Measurements from ENCODE around the gene ANAPC16.

Gene ANAPC16

DNA sequence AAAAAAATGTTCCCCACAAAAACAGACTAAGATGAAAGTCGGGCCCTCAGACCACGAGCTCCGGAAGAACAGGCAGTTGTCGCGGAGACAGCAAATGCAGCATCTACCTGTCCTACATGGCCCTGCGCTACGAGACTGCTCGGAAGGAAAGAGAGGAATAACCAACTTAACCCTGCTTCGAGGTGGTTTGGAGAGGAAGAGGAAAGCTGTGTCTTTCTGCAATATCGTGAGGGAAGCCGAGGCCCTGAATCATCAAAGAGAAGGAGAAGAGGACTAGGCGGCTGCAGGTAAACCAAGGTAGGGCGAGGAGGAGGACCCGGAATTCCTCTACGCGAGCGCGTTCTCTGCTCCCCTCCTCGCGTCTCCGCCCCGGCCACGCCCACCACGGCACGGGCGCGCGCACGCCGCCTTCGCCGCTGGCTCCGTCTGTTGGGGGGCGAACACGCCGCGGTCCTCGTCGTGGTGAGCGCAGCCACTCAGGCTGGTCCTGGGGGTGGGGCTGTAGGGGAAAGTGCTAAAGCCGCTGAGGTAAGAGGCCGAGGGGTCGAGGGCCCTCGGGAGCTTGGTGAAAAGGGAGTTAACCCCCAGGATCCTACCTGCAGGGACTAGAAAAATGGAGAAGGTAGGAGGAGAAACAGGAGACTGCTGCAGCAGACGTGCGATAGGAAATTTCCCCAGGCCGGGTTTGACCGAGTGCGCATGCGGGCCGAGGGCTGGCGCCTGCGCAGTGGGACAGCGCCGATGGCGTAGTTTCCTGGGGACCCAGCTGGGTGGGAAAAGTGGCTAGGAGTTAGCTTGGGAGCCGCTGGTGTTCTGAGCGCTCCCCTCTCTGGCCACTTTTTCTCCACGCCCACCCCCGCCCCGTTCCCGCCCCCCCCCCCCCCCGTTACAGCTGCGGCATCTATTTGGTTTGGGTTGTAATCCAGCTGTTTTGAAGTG is at the start of gene ANAPC16, which contains the start of gene ASCC1:
Gene ANAPC16 (plus strand): TSS at position 402 of the 939 bp plus-strand sequence. CDS start 7,903 bp downstream, outside the sequence.
Gene ASCC1 (minus strand): TSS at position 666 of the 939 bp plus-strand sequence. CDS start 2,978 bp downstream, outside the sequence.
- H3K27me3 ChIP-seq (ENCODE audit: control insufficient read depth in 2 of 2, insufficient read depth in 2 of 2, low read length in 2 of 2): no peaks in the 10 kb centered on the region
- H3K9ac ChIP-seq (ENCODE audit: low read depth in 1 of 2, low read length in 2 of 2): peak within 1 kb of the TSS; percentile 85 to 95
- H3K36me3 ChIP-seq (ENCODE audit: control insufficient read depth in 2 of 2, insufficient read depth in 2 of 2, low read length in 2 of 2): peaks cover 2 to 5% of the 10 kb centered on the region in 2 donors
- H3K27ac ChIP-seq (ENCODE audit: low read depth in 2 of 2, low read length in 2 of 2): peak within 1 kb of the TSS; percentile 99
- peak within 1 kb of the TSS; percentile 81 to 94 for H3K4me3 ChIP-seq (ENCODE audit: low read length in 2 of 2)
- no peaks in the 10 kb centered on the region for H3K9me3 ChIP-seq (ENCODE audit: control insufficient read depth in 2 of 2, low read length in 2 of 2)
- peaks cover 3 to 14% of the 10 kb centered on the region in 2 donors for H3K4me1 ChIP-seq (ENCODE audit: control insufficient read depth in 2 of 2, insufficient read depth in 2 of 2, low read length in 2 of 2)

DNA sequence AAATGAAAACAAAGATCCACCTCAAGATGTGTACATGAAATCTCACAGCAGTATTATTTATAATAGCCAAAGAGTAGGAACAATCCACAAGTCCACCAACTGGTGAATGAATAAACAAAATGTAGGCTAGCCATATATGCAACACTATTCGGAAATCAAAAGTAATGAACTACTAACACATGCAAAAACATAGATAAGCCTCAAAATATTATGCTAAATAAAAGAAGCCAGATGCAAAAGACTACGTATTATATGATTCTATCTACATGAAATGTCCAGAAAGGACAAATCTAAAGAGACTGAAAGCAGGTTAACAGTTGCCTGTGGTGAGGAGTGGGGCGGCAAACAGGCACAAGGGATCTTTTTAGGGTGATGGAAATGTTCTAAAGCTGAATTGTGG is 48.7 kb upstream of the ANAPC16 start:
- no peak overlapping the region for H3K27ac ChIP-seq (ENCODE audit: low read depth in 2 of 2, low read length in 2 of 2)
- no peaks in the 10 kb centered on the region for H3K36me3 ChIP-seq (ENCODE audit: control insufficient read depth in 2 of 2, insufficient read depth in 2 of 2, low read length in 2 of 2)
- H3K4me1 ChIP-seq (ENCODE audit: control insufficient read depth in 2 of 2, insufficient read depth in 2 of 2, low read length in 2 of 2): peaks cover 0 to 4% of the 10 kb centered on the region in 2 donors
- no peak overlapping the region for H3K9ac ChIP-seq (ENCODE audit: low read depth in 1 of 2, low read length in 2 of 2)
- H3K4me3 ChIP-seq (ENCODE audit: low read length in 2 of 2): no peak overlapping the region
- H3K9me3 ChIP-seq (ENCODE audit: control insufficient read depth in 2 of 2, low read length in 2 of 2): no peaks in the 10 kb centered on the region
- H3K27me3 ChIP-seq (ENCODE audit: control insufficient read depth in 2 of 2, insufficient read depth in 2 of 2, low read length in 2 of 2): no peaks in the 10 kb centered on the region

DNA sequence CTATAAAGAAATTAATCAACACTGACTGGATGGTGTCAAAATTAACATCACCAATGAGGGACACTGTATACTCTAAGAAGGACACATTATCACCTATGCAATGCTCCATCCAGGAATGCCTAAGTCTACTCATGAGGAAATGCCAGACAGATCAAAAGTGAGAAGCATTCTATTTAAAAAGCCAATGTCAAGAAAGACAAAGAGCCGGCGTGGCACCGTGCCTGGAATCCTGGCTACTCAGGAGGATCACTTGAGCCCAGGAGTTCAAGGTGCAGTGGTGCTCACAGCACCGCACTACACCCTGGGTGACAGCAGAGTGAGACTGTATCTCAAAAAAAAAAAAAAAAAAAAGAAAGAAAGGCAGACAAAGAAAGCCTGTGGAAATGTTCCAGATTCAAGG is 45.5 kb upstream of the ANAPC16 start:
- Histone ChIP-seq H3K4me1 (ENCODE audit: control insufficient read depth in 2 of 2, insufficient read depth in 2 of 2, low read length in 2 of 2) (peaks cover 0 to 4% of the 10 kb centered on the region in 2 donors), H3K4me3 (ENCODE audit: low read length in 2 of 2) (no peak overlapping the region)

DNA sequence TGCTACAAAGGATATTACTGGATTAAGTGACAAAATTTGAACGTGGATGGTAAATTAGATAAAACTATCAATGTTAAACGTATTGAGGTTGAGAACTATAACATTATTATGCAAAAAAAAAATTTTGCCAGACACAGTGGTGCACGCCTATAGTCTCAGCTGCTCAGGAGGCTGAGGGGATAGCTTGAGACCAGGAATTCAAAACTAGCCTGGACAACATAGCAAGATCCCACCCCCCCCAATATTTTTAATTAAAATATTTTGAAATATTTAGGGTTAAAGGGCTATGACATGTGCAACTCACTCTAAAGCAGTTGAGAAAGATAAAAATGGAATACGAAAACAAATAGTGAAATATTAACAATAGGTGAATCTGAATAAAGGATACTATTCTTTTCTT is 45.1 kb upstream of the ANAPC16 start:
- Histone ChIP-seq H3K27ac (ENCODE audit: low read depth in 2 of 2, low read length in 2 of 2) (peak overlapping the region; percentile 11 to 61), H3K4me3 (ENCODE audit: low read length in 2 of 2) (no peak overlapping the region), H3K27me3 (ENCODE audit: control insufficient read depth in 2 of 2, insufficient read depth in 2 of 2, low read length in 2 of 2) (no peaks in the 10 kb centered on the region), H3K36me3 (ENCODE audit: control insufficient read depth in 2 of 2, insufficient read depth in 2 of 2, low read length in 2 of 2) (no peaks in the 10 kb centered on the region), H3K9ac (ENCODE audit: low read depth in 1 of 2, low read length in 2 of 2) (no peak overlapping the region), H3K4me1 (ENCODE audit: control insufficient read depth in 2 of 2, insufficient read depth in 2 of 2, low read length in 2 of 2) (peaks cover 0 to 4% of the 10 kb centered on the region in 2 donors), H3K9me3 (ENCODE audit: control insufficient read depth in 2 of 2, low read length in 2 of 2) (no peaks in the 10 kb centered on the region)

More for the DNA sequence above, 45.5 kb upstream of the ANAPC16 start:
- no peaks in the 10 kb centered on the region for H3K9me3 ChIP-seq (ENCODE audit: control insufficient read depth in 2 of 2, low read length in 2 of 2)
- H3K36me3 ChIP-seq (ENCODE audit: control insufficient read depth in 2 of 2, insufficient read depth in 2 of 2, low read length in 2 of 2): no peaks in the 10 kb centered on the region
- H3K9ac ChIP-seq (ENCODE audit: low read depth in 1 of 2, low read length in 2 of 2): no peak overlapping the region
- H3K27ac ChIP-seq (ENCODE audit: low read depth in 2 of 2, low read length in 2 of 2): peak overlapping the region; percentile 11 to 61
- H3K27me3 ChIP-seq (ENCODE audit: control insufficient read depth in 2 of 2, insufficient read depth in 2 of 2, low read length in 2 of 2): no peaks in the 10 kb centered on the region

- H3K27ac ChIP-seq (ENCODE audit: low read depth in 2 of 2, low read length in 2 of 2): peak overlapping the region; percentile 38 to 61
Observed at GRCh38 chr10:72171175-72171630, 44.6 kb upstream of the ANAPC16 start.

GRCh38 chr10:72173262-72173618 is 42.6 kb upstream of the ANAPC16 start:
- Histone ChIP-seq H3K9ac (ENCODE audit: low read depth in 1 of 2, low read length in 2 of 2) (no peak overlapping the region), H3K27ac (ENCODE audit: low read depth in 2 of 2, low read length in 2 of 2) (no peak overlapping the region), H3K27me3 (ENCODE audit: control insufficient read depth in 2 of 2, insufficient read depth in 2 of 2, low read length in 2 of 2) (no peaks in the 10 kb centered on the region)

More at GRCh38 chr10:72171175-72171630, 44.6 kb upstream of the ANAPC16 start:
- Histone ChIP-seq H3K36me3 (ENCODE audit: control insufficient read depth in 2 of 2, insufficient read depth in 2 of 2, low read length in 2 of 2) (no peaks in the 10 kb centered on the region), H3K9ac (ENCODE audit: low read depth in 1 of 2, low read length in 2 of 2) (no peak overlapping the region), H3K27me3 (ENCODE audit: control insufficient read depth in 2 of 2, insufficient read depth in 2 of 2, low read length in 2 of 2) (no peaks in the 10 kb centered on the region), H3K9me3 (ENCODE audit: control insufficient read depth in 2 of 2, low read length in 2 of 2) (no peaks in the 10 kb centered on the region), H3K4me1 (ENCODE audit: control insufficient read depth in 2 of 2, insufficient read depth in 2 of 2, low read length in 2 of 2) (peaks cover 0 to 4% of the 10 kb centered on the region in 2 donors), H3K4me3 (ENCODE audit: low read length in 2 of 2) (no peak overlapping the region)

DNA sequence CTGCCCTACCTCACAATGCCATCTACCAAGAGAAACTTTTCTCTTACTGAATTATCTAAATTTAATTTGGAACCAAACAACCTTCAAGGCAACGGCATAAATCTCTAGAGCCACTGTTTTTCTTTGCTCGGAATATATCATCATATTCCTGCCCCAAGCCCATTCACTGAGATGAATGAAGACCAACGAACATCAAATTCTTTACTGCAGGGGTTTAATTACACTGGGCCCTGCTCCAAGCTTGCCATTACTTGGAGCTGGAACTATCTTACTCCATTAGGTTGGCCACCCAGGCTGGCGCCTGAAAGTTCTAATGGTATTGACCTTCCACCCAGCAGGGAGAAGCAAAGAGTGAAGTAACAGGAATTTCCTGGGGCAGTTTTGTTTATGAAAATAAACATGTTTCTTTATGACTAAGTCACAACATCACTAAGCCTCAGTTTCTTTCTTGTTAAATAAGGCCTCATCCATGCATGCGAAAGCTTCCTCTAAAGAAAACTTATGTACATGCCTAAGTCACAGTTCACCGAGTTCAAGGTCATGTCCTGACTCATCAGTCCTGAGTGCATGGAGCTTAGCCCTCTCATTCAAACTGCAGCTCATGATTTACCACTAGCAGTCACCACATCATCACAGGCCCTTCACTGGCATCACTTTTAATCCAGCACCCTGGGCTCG is 42.1 kb upstream of the ANAPC16 start:
- no peaks in the 10 kb centered on the region for H3K27me3 ChIP-seq (ENCODE audit: control insufficient read depth in 2 of 2, insufficient read depth in 2 of 2, low read length in 2 of 2)
- H3K4me3 ChIP-seq (ENCODE audit: low read length in 2 of 2): no peak overlapping the region
- H3K9me3 ChIP-seq (ENCODE audit: control insufficient read depth in 2 of 2, low read length in 2 of 2): no peaks in the 10 kb centered on the region
- no peak overlapping the region for H3K9ac ChIP-seq (ENCODE audit: low read depth in 1 of 2, low read length in 2 of 2)
- H3K27ac ChIP-seq (ENCODE audit: low read depth in 2 of 2, low read length in 2 of 2): no peak overlapping the region
- peaks cover 0 to 4% of the 10 kb centered on the region in 2 donors for H3K36me3 ChIP-seq (ENCODE audit: control insufficient read depth in 2 of 2, insufficient read depth in 2 of 2, low read length in 2 of 2)
- H3K4me1 ChIP-seq (ENCODE audit: control insufficient read depth in 2 of 2, insufficient read depth in 2 of 2, low read length in 2 of 2): peaks cover 0 to 4% of the 10 kb centered on the region in 2 donors

More at GRCh38 chr10:72173262-72173618, 42.6 kb upstream of the ANAPC16 start:
- H3K4me1 ChIP-seq (ENCODE audit: control insufficient read depth in 2 of 2, insufficient read depth in 2 of 2, low read length in 2 of 2): peaks cover 0 to 4% of the 10 kb centered on the region in 2 donors
- H3K9me3 ChIP-seq (ENCODE audit: control insufficient read depth in 2 of 2, low read length in 2 of 2): no peaks in the 10 kb centered on the region
- peaks cover 0 to under 1% of the 10 kb centered on the region in 2 donors for H3K36me3 ChIP-seq (ENCODE audit: control insufficient read depth in 2 of 2, insufficient read depth in 2 of 2, low read length in 2 of 2)
- H3K4me3 ChIP-seq (ENCODE audit: low read length in 2 of 2): no peak overlapping the region

DNA sequence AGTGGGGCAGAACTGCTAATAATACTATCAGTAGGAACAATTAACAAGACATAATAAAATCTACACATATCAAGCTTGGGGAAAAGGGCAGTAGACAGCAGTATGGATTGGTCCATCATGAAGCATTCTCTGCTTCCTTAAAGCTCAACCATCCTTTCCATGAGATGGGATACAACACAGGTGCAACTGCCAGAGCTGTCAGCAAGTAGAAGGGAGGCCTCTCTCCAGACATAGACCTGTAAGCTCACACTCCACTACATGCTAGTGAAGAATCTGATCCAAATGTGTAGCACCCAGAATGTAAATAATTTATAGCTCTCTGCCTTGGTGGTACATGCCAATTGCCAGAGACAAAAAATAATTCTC is 41.5 kb upstream of the ANAPC16 start:
- no peaks in the 10 kb centered on the region for H3K9me3 ChIP-seq (ENCODE audit: control insufficient read depth in 2 of 2, low read length in 2 of 2)
- H3K27me3 ChIP-seq (ENCODE audit: control insufficient read depth in 2 of 2, insufficient read depth in 2 of 2, low read length in 2 of 2): no peaks in the 10 kb centered on the region
- no peak overlapping the region for H3K4me3 ChIP-seq (ENCODE audit: low read length in 2 of 2)
- no peak overlapping the region for H3K9ac ChIP-seq (ENCODE audit: low read depth in 1 of 2, low read length in 2 of 2)
- peaks cover 0 to 4% of the 10 kb centered on the region in 2 donors for H3K36me3 ChIP-seq (ENCODE audit: control insufficient read depth in 2 of 2, insufficient read depth in 2 of 2, low read length in 2 of 2)
- H3K27ac ChIP-seq (ENCODE audit: low read depth in 2 of 2, low read length in 2 of 2): no peak overlapping the region
- H3K4me1 ChIP-seq (ENCODE audit: control insufficient read depth in 2 of 2, insufficient read depth in 2 of 2, low read length in 2 of 2): peaks cover 0 to 4% of the 10 kb centered on the region in 2 donors

DNA sequence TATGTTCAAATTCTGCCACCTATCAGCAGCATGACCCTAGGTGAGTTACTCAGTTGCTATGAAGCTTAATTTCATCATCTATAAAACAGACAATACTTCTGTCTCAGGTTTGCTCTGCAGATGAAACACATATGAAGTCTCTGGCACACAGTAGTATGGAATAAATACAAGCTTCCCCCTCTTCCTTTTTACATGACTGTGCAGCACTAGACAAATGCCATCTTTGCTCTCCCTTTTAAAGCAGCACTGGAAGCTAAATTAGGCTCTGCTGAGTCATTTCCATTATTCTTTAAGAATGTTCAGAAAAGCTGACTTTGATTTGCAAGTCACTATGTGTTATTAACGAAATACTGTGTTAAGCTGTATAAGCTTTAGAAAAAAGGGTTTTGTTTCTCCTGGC is 40.7 kb upstream of the ANAPC16 start:
- H3K4me3 ChIP-seq (ENCODE audit: low read length in 2 of 2): no peak overlapping the region
- no peaks in the 10 kb centered on the region for H3K9me3 ChIP-seq (ENCODE audit: control insufficient read depth in 2 of 2, low read length in 2 of 2)
- H3K9ac ChIP-seq (ENCODE audit: low read depth in 1 of 2, low read length in 2 of 2): no peak overlapping the region
- no peak overlapping the region for H3K27ac ChIP-seq (ENCODE audit: low read depth in 2 of 2, low read length in 2 of 2)
- peaks cover 0 to 4% of the 10 kb centered on the region in 2 donors for H3K4me1 ChIP-seq (ENCODE audit: control insufficient read depth in 2 of 2, insufficient read depth in 2 of 2, low read length in 2 of 2)
- peaks cover 0 to 4% of the 10 kb centered on the region in 2 donors for H3K36me3 ChIP-seq (ENCODE audit: control insufficient read depth in 2 of 2, insufficient read depth in 2 of 2, low read length in 2 of 2)
- H3K27me3 ChIP-seq (ENCODE audit: control insufficient read depth in 2 of 2, insufficient read depth in 2 of 2, low read length in 2 of 2): no peaks in the 10 kb centered on the region

DNA sequence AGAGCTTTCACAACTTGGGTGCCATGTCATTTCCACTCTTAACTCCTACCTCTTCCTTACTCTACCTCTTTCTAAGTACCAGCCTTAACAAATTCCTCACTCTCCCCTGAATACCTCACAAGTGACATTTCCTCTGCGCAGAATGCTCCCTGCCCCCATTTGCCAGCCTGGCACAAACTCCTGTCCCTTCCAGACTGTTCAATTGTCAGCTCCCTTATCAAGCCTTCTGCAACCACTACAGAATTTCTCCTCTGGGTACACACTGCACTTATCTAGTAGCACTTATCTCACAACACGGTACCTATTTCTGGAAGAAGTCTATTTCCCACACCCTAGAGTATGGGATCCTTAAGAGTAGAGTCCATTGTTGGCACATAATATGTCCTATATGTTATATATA is 39.1 kb upstream of the ANAPC16 start:
- H3K36me3 ChIP-seq (ENCODE audit: control insufficient read depth in 2 of 2, insufficient read depth in 2 of 2, low read length in 2 of 2): peaks cover 2 to 4% of the 10 kb centered on the region in 2 donors
- H3K9ac ChIP-seq (ENCODE audit: low read depth in 1 of 2, low read length in 2 of 2): no peak overlapping the region
- H3K4me3 ChIP-seq (ENCODE audit: low read length in 2 of 2): no peak overlapping the region
- no peaks in the 10 kb centered on the region for H3K9me3 ChIP-seq (ENCODE audit: control insufficient read depth in 2 of 2, low read length in 2 of 2)
- no peaks in the 10 kb centered on the region for H3K27me3 ChIP-seq (ENCODE audit: control insufficient read depth in 2 of 2, insufficient read depth in 2 of 2, low read length in 2 of 2)
- no peak overlapping the region for H3K27ac ChIP-seq (ENCODE audit: low read depth in 2 of 2, low read length in 2 of 2)
- H3K4me1 ChIP-seq (ENCODE audit: control insufficient read depth in 2 of 2, insufficient read depth in 2 of 2, low read length in 2 of 2): no peaks in the 10 kb centered on the region
